GM19351 (cell line): ENCODE measurements around the gene DNM2.
"Not testable (repeated sequence)": the region's sequence is repeated elsewhere in the genome, so short reads cannot be mapped to it uniquely, and the experiment has no call there.

Experiments
- ATAC-seq: cut with Tn5 transposase; IDR thresholded peaks from one replicate; pipeline ENCODE4 v1.9.1; 2021; ENCODE audit warnings: mild to moderate bottlenecking, moderate library complexity; ENCODE audit not compliant: unreplicated experiment

The DNM2 gene

DNA sequence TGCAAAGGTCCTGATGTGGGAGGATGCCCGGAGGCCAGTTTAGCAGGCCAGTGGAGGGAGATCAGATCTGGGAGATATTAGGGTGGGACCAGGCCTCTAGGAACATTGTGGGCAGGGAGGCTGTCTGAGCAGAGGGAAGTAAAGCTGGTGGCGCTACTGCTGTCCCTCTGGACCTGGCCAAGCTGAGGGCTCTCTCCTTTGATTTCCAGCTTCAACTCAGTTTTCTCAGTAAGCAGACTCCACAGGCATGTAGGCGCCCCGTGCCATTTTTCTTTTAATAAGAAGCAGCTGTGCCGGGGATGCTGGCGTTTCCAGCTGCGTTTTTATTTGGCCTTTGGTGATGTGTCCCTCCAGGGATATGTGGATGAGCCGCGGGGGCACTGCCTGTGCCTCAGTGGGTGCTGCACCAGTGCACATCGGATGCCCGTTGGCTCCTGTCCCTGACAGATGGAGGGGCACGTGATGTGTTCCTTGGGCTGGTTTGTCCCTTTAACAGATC, 6.7 kb downstream of the DNM2 start:
- no peak for ATAC-seq

GRCh38 chr19:10725415-10725814, 7.5 kb downstream of the DNM2 start:
- ATAC-seq, result no peak

GRCh38 chr19:10726268-10726667, 8.4 kb downstream of the DNM2 start:
- no peak for ATAC-seq

DNA sequence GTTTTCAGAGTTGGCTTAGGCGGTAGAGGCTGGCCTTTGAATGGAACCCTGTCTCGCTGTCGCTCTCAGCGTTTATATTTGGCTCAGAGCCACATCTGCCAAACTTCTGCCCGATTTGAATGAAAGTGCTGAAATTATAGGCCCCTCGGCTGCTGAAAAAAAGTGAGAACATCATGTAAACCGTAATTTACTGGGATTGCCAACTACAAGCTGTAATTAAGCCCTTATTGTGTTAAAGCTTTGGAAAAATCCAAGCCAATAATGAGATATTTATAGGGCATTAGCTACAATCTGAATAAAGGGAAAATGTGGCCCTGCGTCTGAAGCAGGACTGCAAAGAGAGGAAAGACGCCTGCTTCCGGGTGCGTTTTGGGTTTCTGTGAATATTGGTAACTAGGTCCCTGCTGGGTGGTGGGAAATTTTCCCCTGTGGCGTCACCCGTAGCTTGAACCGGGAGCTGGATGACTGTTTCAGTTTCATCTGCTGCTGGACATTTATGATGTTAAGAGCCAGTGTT, 9.9 kb downstream of the DNM2 start:
- ATAC-seq, result no peak

GRCh38 chr19:10729411-10729810, 11.5 kb downstream of the DNM2 start:
- no peak for ATAC-seq

GRCh38 chr19:10730932-10731331, 13.1 kb downstream of the DNM2 start:
- no peak for ATAC-seq

DNA sequence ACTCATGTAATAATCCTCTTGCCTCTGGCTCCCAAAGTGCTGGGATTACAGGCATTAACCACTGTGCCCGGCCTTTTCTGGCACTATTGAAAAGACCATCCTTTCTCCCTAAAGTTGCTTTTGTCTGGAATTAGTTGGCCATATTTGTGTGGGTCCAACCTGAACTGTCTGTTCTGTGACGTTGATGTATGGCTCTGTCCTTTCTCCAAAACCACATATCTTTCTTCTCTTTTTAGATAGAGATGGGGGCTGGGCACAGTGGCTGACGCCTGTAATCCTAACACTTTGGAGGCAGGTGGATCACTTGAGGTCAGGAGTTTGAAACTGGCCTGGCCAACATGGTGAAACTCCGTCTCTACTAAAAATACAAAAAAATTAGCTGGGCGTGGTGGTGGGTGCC, 17.9 kb downstream of the DNM2 start:
- ATAC-seq, result no peak

DNA sequence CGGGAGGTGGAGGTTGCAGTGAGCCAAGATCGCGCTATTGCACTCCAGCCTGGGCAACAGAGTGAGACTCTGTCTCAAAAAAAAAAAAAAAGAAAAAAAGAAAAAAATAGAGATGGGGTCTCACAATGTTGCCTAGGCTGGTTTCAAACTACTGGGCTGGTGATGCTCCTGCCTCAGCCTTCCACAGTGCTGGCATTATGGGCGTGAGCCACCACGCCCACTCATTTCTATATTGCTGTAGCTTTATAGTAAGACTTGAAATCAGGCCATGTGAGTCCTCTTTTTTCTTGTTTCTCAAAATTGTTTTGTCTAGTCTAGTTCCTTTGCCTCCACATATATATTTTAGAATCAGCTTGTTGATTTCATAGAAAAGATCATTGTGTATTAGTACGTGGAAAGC, 18.3 kb downstream of the DNM2 start:
- ATAC-seq, result no peak

GRCh38 chr19:10736916-10737551, 19.2 kb downstream of the DNM2 start:
- no peak for ATAC-seq

GRCh38 chr19:10737722-10738121, 19.8 kb downstream of the DNM2 start:
- ATAC-seq, result no peak

GRCh38 chr19:10740798-10741197, 22.9 kb downstream of the DNM2 start:
- ATAC-seq, result no peak

- no peak for ATAC-seq
Observed at GRCh38 chr19:10742476-10742875, 24.6 kb downstream of the DNM2 start.

DNA sequence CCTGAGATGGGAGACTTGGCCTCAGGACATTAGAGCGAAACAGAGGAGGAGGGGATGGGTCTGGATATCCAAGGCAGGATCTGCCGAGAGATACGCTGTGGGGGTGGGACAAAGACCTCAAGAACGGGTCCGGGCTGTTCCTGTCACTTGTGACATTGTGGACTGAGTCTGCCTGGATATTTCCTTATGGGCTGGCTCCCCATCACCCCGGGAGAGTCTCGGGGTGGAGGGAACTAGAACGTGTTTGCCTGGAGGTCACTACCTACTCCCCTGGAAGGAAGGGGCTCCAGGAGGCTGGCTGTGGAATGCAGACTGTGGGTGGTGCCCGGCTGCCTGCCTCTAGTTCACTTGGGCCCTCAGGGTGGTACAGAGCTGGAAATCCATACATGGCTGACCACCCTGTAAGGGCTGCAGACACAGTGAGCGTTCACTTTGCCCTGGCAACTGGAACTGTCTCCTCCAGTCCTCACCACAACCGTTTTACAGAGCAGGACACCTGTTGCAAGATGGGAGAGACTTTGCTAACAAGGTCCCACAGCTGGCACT, 26.4 kb downstream of the DNM2 start:
- ATAC-seq, result no peak

DNA sequence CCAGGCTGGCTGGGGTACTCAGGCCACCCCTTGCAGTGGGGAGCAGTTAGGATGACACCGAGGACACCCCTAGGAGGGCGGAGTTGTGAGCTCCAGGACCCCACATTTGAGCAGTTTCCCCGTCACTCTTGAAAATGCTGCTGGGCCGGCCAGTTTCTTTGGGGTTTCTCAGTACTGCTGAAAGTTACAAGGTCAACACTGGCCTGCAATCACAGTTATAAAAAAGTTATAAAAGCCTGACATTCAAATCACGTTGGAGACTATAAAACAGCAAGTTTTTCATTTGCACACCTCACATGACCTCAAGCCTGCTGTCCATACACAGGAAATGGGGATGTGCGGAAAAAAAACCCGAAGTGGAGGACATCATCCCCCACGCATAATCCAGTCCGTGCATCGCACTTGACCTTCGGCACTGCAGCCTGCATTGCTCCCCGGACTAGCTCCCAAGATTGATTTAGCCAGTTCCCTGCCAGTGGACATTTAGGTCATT, 27.0 kb downstream of the DNM2 start:
- ATAC-seq, result no peak

GRCh38 chr19:10746437-10746836, 28.6 kb downstream of the DNM2 start:
- ATAC-seq, result not testable (repeated sequence)

DNA sequence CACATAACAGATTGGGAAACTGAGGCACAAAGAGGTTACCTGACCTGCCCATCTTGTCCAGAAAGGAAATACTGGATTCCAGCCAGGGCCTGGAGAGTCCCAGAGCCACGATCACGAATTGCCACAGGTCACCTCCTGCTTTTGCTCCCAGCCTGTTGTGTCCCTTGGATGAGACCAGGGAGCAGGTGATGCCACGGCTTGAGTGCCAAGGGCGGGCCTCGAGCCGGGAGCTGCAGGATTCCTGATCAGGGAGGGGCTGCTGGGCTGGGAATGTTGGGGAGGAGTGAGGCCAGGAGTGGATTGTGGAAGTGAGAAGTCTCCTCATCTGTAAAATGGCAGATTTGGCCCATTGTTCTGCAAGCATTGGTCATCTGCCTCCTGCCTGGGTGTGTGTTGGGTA, 29.4 kb downstream of the DNM2 start:
- ATAC-seq, result no peak

DNA sequence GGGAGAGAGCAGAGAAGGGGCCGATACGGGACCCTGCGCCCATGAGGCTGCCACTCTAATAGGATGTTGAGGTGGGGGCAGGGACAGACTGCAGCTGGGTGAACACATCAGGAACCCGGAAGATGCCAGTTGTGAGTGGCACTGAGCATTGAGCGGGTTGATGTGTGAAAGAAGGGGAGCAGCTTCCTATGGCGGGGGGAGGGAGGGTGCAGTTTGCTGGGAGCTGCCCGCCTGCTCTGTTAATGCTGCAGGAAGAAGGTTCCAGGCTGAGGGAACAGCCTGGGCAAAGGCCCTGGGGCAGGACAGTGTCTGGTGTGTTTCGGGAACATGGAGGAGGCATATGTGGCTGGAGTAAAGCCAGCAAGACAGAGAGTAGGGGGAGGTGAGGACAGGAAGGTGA, 29.8 kb downstream of the DNM2 start:
- ATAC-seq, result no peak

DNA sequence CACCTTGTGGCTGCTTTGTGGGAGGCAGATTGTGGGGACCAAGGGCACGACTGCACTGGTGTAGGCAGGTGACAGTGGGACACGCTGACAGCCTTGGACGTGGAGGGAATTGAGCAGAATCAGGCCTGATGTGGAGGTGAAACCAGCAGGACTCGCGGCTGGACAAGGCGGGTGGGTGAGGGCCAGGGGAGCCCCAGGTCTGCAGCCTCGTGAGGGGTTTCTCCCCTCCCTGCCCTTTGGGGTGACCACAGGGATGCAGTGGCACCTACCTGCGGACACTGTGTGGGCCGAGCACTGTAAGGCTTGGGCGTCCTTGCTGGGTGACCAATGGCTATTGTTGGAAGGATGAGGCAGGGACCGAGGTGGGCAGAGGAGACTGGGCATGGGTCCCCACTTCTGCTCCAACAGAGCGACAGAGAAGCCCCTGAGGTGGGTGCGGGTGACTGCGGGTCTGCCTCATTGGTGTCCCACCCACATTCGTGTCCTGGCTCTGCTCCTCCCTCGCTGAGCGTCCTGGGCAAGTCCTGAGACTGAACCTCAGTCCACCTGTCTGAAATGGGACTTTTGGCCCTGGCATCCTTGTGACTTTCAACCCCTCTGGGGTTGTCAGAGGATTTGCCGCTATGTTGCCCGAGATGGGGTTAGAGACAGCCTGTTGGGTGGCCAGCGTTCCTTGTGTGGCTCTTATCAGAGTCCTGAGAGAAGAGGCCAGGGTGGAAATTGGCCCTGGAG, 30.5 kb downstream of the DNM2 start:
- no peak for ATAC-seq

GRCh38 chr19:10748927-10749434, 31.1 kb downstream of the DNM2 start:
- no peak for ATAC-seq

- ATAC-seq, result no peak
Observed at GRCh38 chr19:10749435-10750384, 31.8 kb downstream of the DNM2 start.
